M059J (cell line): ENCODE data around the gene KANK2. TPM values are rescaled to one million over a fixed set of nuclear protein-coding genes. Genes with fewer than 3 reads are reported as not detected.
"Not testable (repeated sequence)": the region's sequence is repeated elsewhere in the genome, so short reads cannot be mapped to it uniquely, and the experiment has no call there.

Experiments used
- DNase-seq: peaks from one replicate; pipeline ENCODE4 v3.0.0-alpha.2; 2012; ENCODE audit warnings: low read depth
- total RNA-seq: library from RNA; depleted of rRNA; stranded (reverse); fragments of >200 nt; shearing (Covaris generic); gene quantifications from 2 replicates; pipeline ENCODE4 v1.2.3, GENCODE V29; 2014

The KANK2 gene
- total RNA-seq, 1 experiment from 2014 or later: 183 TPM

GRCh38 chr19:11172576-11172975 is 24.8 kb downstream of the KANK2 start:
- no peak for DNase-seq

- no peak for DNase-seq
Observed at GRCh38 chr19:11171144-11171543, 26.2 kb downstream of the KANK2 start.

DNA sequence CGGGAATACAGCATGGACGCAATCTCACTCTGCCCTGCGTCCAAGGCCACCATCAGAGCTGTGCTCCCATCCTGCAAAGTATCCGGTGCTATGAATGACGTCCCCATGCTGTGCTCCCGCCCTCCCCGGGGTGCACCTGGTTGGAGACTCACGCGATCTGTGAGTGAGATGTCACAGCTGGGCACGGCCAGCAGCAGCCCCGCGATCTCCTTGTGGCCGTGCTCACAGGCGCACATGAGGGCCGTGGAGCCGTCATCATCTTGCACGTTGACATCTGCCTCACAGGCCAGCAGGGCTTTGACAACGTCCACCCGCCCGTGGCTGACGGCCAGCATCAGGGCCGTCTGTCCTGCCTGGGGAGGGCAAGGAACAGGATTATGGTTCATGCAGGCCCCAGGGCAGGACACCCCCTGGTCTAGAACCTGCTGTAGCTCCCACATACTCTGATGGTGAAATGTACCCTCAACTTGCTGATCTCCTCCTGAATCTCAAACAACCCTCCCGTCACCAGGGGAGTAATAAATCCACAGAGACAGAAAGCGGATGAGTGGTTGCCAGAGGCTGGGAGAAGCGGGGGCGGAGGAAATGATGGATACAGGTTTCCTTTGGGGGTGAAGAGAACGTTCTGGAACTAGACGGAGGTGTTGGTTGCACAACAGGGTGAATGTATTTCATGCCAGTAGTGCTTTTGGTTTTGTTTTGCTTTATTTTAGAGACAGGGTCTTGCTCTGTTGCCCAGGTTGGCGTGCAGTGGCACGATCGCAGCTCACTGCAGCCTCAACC is 27.3 kb downstream of the KANK2 start:
- no peak for DNase-seq

DNA sequence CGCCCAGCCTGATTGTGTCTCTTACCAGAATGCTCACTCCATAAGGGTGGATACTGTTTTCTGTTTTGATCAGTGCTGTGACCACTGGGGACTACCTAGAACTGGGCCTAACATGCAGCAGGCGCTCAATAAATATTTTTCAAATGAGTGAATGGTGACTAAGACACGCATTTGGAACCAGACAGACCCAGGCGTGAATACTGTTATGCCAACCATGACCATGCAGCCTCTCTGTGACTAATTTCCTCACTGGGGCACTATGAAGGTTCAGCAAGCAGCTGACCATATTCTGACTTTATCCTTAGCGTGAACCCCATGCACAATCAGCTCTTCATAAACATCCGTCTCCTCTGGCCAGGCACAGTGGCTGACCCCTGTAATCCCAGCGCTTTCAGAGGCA is 28.8 kb downstream of the KANK2 start:
- DNase-seq: peak; percentile 99

DNA sequence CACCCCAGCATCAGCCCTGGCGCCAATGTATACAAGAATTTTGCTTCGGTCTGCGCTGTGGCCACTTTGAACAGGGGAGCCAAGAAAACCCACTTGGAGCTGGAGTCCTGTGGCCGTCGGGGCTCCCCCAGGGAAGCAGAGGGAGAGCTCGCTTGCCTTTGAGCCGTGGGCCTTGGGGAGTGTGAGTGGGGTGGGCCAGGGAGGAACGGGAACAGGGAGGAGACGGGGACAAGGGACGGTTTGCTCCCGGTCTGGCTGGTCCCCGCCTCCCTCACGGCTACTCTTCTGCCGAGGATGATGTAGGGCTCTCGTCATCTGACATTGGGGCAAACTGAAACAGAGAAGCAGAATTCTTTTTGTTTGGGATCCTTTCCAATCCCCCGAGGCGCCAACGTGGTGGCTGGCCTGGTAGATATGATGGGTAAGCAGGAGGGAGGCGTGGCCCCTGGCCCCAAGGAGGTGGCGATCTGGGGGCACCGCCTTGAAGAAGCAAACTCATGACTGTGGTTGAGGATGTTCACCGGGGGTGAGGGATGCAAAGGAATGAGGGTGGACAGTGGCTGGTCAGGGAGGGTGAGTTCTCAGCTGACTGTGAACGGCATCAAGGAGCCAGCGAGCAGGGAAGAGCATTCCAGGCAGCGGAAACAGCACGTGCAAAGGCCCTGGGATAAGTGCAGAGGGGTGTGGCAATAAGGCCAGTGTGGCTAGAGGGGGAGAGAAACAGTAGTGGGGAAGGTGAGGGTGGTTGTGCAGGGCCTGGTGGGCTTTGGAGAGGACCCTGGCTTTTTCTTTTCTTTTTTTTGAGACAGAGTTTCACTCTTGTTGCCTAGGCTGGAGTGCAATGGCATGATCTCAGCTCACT is 30.8 kb downstream of the KANK2 start:
- DNase-seq: peak; percentile 86

DNA sequence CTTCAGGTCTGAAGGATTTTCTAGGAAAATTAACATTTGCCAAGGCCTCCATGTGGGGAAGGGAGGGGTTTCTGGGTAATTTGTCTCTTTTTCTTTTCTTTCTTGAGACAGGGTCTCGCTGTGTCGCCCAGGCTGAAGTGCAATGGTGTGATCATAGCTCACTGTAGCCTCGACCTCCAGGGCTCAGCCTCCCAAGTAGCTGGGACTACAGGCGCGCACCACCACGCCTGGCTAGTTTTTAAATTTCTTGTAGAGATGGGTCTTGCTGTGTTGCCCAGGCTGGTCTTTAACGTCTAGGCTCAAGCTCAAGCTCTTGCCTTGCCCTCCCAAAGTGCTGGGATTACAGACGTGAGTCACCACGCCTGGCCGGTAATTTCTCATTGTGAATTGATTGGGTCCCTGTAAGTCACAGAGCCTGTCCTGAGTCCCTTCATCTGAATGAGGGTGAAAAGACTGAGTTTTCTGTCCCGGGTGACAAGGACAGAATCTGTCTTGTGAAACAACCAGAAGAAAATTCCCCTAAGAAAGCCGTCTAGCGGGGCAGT is 31.8 kb downstream of the KANK2 start:
- no peak for DNase-seq

GRCh38 chr19:11164879-11165406 is 32.4 kb downstream of the KANK2 start:
- DNase-seq: no peak

GRCh38 chr19:11164296-11164695 is 33.0 kb downstream of the KANK2 start:
- no peak for DNase-seq

DNA sequence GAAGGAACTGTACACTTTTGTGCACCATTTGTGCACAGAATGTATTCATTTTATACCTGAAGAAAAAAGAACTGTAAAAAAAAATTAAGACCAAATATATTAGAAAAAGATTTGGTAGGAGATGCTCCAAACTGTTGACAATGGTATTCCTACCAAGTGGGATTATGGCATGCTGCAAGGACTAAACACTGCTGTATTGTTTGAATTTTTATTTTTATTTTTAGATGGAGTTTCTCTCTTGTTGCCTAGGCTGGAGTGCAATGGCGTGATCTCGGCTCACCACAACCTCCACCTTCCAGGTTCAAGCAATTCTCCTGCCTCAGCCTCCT is 36.9 kb downstream of the KANK2 start:
- DNase-seq: not testable (repeated sequence)

GRCh38 chr19:11159598-11160439 is 37.5 kb downstream of the KANK2 start:
- DNase-seq: no peak

DNA sequence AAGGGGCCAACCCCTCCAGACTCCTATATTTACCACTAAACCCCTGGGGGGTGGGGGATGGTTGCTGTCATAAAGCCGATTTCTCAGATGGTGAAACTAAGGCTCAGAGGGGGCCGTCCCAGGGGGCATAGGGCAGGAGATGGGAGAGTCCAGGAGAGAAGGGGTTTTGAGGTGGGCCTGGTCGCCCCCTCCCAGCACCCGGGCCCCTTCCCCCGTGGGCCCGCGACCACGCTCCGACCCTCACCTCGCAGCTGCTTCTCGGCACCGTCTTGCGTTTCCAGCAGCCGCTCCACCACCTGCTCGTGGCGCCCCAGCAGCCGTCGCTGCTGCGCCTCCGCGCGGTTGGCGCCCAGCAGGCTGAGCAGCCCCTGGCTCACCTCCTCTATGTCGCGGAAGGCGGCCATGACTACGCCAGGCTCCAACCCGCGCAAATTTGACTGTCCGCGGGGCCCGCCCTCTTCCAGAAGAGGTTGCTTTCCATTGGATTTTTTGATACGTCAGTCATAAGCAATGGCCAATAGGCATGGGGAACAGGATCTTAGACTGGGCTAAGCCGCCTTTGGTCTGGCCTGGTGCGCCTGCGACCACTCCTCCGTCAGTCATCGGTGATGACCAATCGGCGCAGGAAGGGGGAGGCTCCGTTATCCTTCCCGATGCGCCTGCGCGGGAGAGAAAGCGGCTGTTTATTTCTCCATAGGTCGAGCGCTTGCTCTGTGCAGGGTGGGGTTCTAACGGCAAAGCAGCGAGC is 41.8 kb downstream of the KANK2 start, which contains the start of gene SPC24:
Gene SPC24 (minus strand): TSS at position 410 of the 748 bp plus-strand sequence. CDS start 6 bp downstream, at position 404.
- peak; percentile 97 for DNase-seq

- DNase-seq: no peak
Observed at GRCh38 chr19:11154683-11155047, 42.7 kb downstream of the KANK2 start.

DNA sequence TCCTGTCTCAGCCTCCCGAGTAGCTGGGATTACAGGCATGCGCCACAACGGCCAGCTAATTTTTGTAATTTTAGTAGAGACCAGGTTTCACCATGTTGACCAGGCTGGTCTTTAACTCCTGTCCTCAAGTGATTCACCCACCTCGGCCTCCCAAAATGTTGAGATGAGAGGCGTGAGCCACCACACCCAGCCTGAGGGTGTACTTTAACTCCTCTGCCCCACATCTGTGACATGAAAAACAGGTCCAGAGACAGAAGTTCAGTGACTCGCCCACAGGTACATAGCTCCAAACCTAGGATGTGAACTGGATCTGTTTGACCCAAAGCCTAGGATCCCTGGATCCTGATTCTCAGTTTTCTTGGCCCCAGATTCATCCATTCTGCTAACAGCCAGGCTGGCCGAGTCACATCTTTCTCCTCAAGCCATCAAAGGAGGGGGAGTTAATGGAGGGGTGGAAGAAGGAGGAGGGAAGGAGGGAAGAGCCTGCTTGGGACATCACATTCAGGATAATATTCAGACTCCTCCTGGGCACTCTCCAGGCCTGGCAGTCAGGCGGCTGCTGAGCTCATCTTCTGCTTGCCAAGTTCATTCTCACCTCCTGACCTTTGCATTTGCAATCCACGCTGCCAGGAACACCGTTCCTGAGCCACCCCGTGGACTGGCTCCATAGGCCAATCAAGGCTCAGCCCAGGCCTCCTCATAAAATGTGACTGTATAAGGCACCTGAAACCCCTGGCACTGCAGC is 44.9 kb downstream of the KANK2 start:
- peak; percentile 86 for DNase-seq

DNA sequence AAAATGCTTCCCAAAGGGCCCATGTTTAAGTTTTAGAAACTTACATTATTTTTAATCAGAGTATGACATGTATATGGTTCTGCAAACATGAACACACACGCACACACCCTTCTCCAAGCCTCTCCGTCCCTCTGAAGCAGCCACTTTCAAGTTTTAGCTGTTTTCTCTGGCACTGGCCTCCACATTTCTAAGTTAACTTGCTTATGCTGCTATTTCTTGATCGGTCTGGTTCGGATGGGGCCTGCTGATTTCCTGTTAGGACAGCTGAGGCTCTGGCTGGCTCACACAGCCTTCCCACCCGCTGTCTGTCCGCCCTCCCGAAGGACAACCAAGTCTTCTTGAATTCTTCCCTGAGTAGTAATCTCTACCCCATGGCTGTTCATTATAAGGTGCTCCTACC is 46.2 kb downstream of the KANK2 start:
- no peak for DNase-seq

DNA sequence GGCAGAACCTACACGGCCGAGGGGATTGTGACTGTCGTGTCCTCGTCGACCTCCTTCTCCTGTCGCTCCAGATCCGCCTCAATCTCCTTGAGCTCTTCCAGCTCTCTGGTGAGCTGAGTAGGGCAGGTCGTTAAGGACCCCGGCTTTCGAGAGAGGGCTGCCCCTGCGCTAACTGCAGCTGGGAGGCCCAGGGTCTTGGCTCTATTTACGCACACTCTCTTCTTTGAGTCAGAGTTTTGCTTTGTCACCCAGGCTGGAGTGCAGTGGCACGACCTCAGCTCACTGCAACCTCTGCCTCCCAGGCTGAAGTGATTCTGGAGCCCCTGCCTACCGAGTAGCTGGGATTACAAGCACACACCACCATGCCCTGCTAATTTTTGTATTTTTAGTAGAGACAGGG is 49.3 kb downstream of the KANK2 start:
- DNase-seq: no peak

DNA sequence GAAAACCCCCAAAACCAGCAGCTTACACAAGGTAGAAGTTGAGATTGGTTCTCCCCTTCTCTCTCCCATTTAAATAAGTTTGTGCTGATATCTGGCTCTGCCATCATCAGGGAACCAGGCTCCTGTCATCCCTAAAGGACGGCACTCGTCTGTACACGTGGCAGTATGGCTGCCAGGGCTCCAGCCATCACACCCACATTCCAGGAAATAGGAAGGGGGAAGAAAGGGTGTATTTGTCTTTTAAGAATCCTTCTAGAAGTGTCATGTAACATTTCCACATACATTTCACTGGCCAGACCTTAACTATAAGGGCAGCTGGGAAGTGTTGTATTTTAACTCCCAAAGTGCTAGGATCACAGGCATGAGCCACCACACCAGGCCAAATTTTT is 51.8 kb downstream of the KANK2 start:
- DNase-seq: no peak

- DNase-seq: peak; percentile 95
Observed at GRCh38 chr19:11142528-11143171, 54.7 kb downstream of the KANK2 start.

- peak; percentile 47 for DNase-seq
Observed at GRCh38 chr19:11141937-11142527, 55.3 kb downstream of the KANK2 start.

- DNase-seq: no peak
Observed at GRCh38 chr19:11140896-11141295, 56.4 kb downstream of the KANK2 start.
